Calu3 (cell line): ENCODE results near the gene TM9SF4. TPM values are rescaled to one million over a fixed set of nuclear protein-coding genes. Genes with fewer than 3 reads are reported as not detected.

Experiments
- BruUV-seq: library from RNA; stranded (reverse); fragments of 400-500 nt; replicated peaks from 2 replicates; lab custom pipeline; 2021; lab: Mats Ljungman, UMichigan
- CTCF ChIA-PET: fragments of 300-600 bp; sonication (Branson Sonifier 250); formaldehyde crosslinking; loops from one replicate; lab custom pipeline; 2022; ENCODE audit warnings: antibody characterized with exemption; lab: Charles Lee
- DNase-seq: peaks from one replicate; pipeline ENCODE4 v3.0.0; 2022
- H3K27ac Mint-ChIP-seq: one replicate; pipeline ENCODE4 v1.8.0; 2022; ENCODE audit warnings: mixed read lengths; ENCODE audit not compliant: unreplicated experiment
- H3K27me3 Mint-ChIP-seq: one replicate; pipeline ENCODE4 v1.8.0; 2022; ENCODE audit warnings: mixed read lengths; ENCODE audit not compliant: unreplicated experiment
- H3K36me3 Mint-ChIP-seq: one replicate; pipeline ENCODE4 v1.8.0; 2022; ENCODE audit warnings: mild to moderate bottlenecking, moderate library complexity, mixed read lengths; ENCODE audit not compliant: insufficient read depth, unreplicated experiment
- H3K4me1 Mint-ChIP-seq: one replicate; pipeline ENCODE4 v1.8.0; 2022; ENCODE audit warnings: mild to moderate bottlenecking, low read depth, mixed read lengths; ENCODE audit not compliant: unreplicated experiment
- H3K4me3 Mint-ChIP-seq: one replicate; pipeline ENCODE4 v1.8.0; 2022; ENCODE audit warnings: mild to moderate bottlenecking, low read depth, moderate library complexity, mixed read lengths; ENCODE audit not compliant: unreplicated experiment
- H3K9me3 Mint-ChIP-seq: one replicate; pipeline ENCODE4 v1.8.0; 2022; ENCODE audit warnings: low read depth, mixed read lengths; ENCODE audit not compliant: unreplicated experiment
- CTCF ChIP-seq: fragments of 200-600 bp; IDR thresholded peaks from one replicate; pipeline ENCODE4 v1.8.0; 2022; ENCODE audit warnings: antibody characterized with exemption; ENCODE audit not compliant: unreplicated experiment
- intact Hi-C: fragments of 100-400 bp; cut with micrococcal nuclease; formaldehyde crosslinking; loops from one replicate; pipeline ENCODE4 v1.10.0; 2022; ENCODE audit not compliant: unreplicated experiment
- total RNA-seq: library from RNA; stranded (reverse); gene quantifications from 2 replicates; pipeline ENCODE4 v1.2.3, GENCODE V29; 2022

The TM9SF4 gene
- total RNA-seq, 1 experiment from 2014 or later: 95.3 TPM

GRCh38 chr20:32189691-32190615, 80.4 kb downstream of the TM9SF4 start:
- peak overlapping the region; percentile 54 for H3K27ac Mint-ChIP-seq
- no peak for TF ChIP-seq CTCF
- no peaks in the 10 kb centered on the region for H3K9me3 Mint-ChIP-seq
- CTCF ChIA-PET: interaction anchor here (0.6 kb wide), 1 partner anchor 209 kb away, joined by 4 read pairs; no protein-coding TSS in a partner anchor
- peaks cover 6% of the 10 kb centered on the region for H3K36me3 Mint-ChIP-seq
- H3K4me3 Mint-ChIP-seq: peak overlapping the region; percentile 55
- BruUV-seq: no TSS peak
- H3K27me3 Mint-ChIP-seq: peaks cover 9% of the 10 kb centered on the region
- intact Hi-C loops: no loop called here
- no peaks in the 10 kb centered on the region for H3K4me1 Mint-ChIP-seq
- DNase-seq: no peak

- peak overlapping the region; percentile 55 for H3K4me3 Mint-ChIP-seq
- CTCF ChIA-PET: interaction anchor here (0.6 kb wide), 1 partner anchor 208 kb away, joined by 4 read pairs; no protein-coding TSS in a partner anchor
- no peaks in the 10 kb centered on the region for H3K4me1 Mint-ChIP-seq
- peaks cover under 1% of the 10 kb centered on the region for H3K27me3 Mint-ChIP-seq
- no peak for DNase-seq
- peaks cover 10% of the 10 kb centered on the region for H3K36me3 Mint-ChIP-seq
- no TSS peak for BruUV-seq
- no peak for TF ChIP-seq CTCF
- no peak overlapping the region for H3K27ac Mint-ChIP-seq
- intact Hi-C loops: no loop called here
- no peaks in the 10 kb centered on the region for H3K9me3 Mint-ChIP-seq
These were observed 81.3 kb downstream of the TM9SF4 start for GRCh38 chr20:32190616-32191415.

GRCh38 chr20:32191422-32191821, 81.9 kb downstream of the TM9SF4 start:
- TF ChIP-seq CTCF: no peak
- CTCF ChIA-PET: no interaction called here
- Mint-ChIP-seq H3K36me3 (peaks cover 16% of the 10 kb centered on the region), H3K27ac (no peak overlapping the region), H3K9me3 (no peaks in the 10 kb centered on the region), H3K27me3 (no peaks in the 10 kb centered on the region), H3K4me3 (no peak overlapping the region), H3K4me1 (no peaks in the 10 kb centered on the region)
- intact Hi-C loops: no loop called here
- no TSS peak for BruUV-seq
- no peak for DNase-seq

GRCh38 chr20:32191873-32192272, 82.4 kb downstream of the TM9SF4 start:
- no TSS peak for BruUV-seq
- Mint-ChIP-seq H3K4me3 (no peak overlapping the region), H3K4me1 (no peaks in the 10 kb centered on the region), H3K36me3 (peaks cover 21% of the 10 kb centered on the region), H3K9me3 (no peaks in the 10 kb centered on the region), H3K27ac (no peak overlapping the region), H3K27me3 (no peaks in the 10 kb centered on the region)
- CTCF ChIA-PET: no interaction called here
- no peak for DNase-seq
- TF ChIP-seq CTCF: no peak
- intact Hi-C loops: no loop called here
